NK-92 treated with Interleukin-12 subunit alpha and Interleukin-12 subunit beta, amount 100 ng/mL, for 24 hours (cell line): Measurements from ENCODE around the gene RTL1.

Source experiments
- DNase-seq: peaks from one replicate; lab custom pipeline; 2025; lab: John Stamatoyannopoulos, UW

RTL1 gene

GRCh38 chr14:100834794-100835547 is 68.6 kb downstream of the RTL1 start:
- no peak for DNase-seq

- DNase-seq: no peak
Measured at GRCh38 chr14:100834082-100834793, 69.3 kb downstream of the RTL1 start.

- DNase-seq: no peak
Measured at GRCh38 chr14:100832311-100832960, 71.1 kb downstream of the RTL1 start.

GRCh38 chr14:100830681-100831080 is 72.8 kb downstream of the RTL1 start:
- no peak for DNase-seq
